Osteocyte (in vitro differentiated cells): ENCODE measurements around the gene AMBRA1. TPM values are rescaled to one million over a fixed set of nuclear protein-coding genes. Genes with fewer than 3 reads are reported as not detected.

Experiments used
- DNase-seq: peaks from one replicate; pipeline ENCODE4 v3.0.0; 2021; ENCODE audit warnings: mixed read lengths; ENCODE audit not compliant: unreplicated experiment; ENCODE audit errors: extremely low spot score
- H3K27ac Mint-ChIP-seq: one replicate; pipeline ENCODE4 v1.8.0; 2021; ENCODE audit warnings: mild to moderate bottlenecking, mixed read lengths; ENCODE audit not compliant: unreplicated experiment
- H3K27me3 Mint-ChIP-seq: one replicate; pipeline ENCODE4 v1.8.0; 2021; ENCODE audit warnings: mixed read lengths; ENCODE audit not compliant: unreplicated experiment
- H3K36me3 Mint-ChIP-seq: one replicate; pipeline ENCODE4 v1.8.0; 2021; ENCODE audit warnings: mixed read lengths; ENCODE audit not compliant: unreplicated experiment
- H3K4me1 Mint-ChIP-seq: one replicate; pipeline ENCODE4 v1.8.0; 2021; ENCODE audit warnings: mixed read lengths; ENCODE audit not compliant: unreplicated experiment
- H3K4me3 Mint-ChIP-seq: one replicate; pipeline ENCODE4 v1.8.0; 2021; ENCODE audit warnings: mild to moderate bottlenecking, moderate library complexity, mixed read lengths; ENCODE audit not compliant: unreplicated experiment
- H3K9me3 Mint-ChIP-seq: one replicate; pipeline ENCODE4 v1.8.0; 2021; ENCODE audit warnings: mixed read lengths; ENCODE audit not compliant: unreplicated experiment
- CTCF ChIP-seq: fragments of 200-600 bp; sonication (generic); IDR thresholded peaks from 2 replicates; pipeline ENCODE4 v1.5.0; 2021; ENCODE audit warnings: antibody characterized with exemption, mild to moderate bottlenecking, moderate library complexity
- long read RNA-seq: library from polyadenylated mRNA; unstranded; transcript quantifications from one replicate; pipeline ENCODE4 v2.0.0, GENCODE V29; 2021
- total RNA-seq: library from RNA; stranded (reverse); gene quantifications from 2 replicates; pipeline ENCODE4 v1.2.1, GENCODE V29; 2021

The AMBRA1 gene
- 32.1 and 37.7 TPM in 2 replicates for total RNA-seq
- long read RNA-seq, partial matches to known transcripts = 7 of 13 reads
- long read RNA-seq, other reads (novel, unspliced or antisense) = 6 of 13 reads

- no peak for TF ChIP-seq CTCF
- Mint-ChIP-seq H3K4me1 (peaks cover 38% of the 10 kb centered on the region), H3K9me3 (no peaks in the 10 kb centered on the region), H3K27me3 (no peaks in the 10 kb centered on the region), H3K27ac (peak within 1 kb of the TSS; percentile 98), H3K4me3 (peak within 1 kb of the TSS; percentile 98), H3K36me3 (peaks cover 7% of the 10 kb centered on the region)
- DNase-seq = peak; percentile 93
Observed at GRCh38 chr11:46593550-46594373, at the start of gene AMBRA1. AMBRA1 (minus strand) TSS chr11:46594023; CDS start chr11:46548380, 45,643 bp downstream.

- no peaks in the 10 kb centered on the region for H3K27me3 Mint-ChIP-seq
- H3K4me1 Mint-ChIP-seq = peaks cover 7% of the 10 kb centered on the region
- H3K9me3 Mint-ChIP-seq = no peaks in the 10 kb centered on the region
- no peak overlapping the region for H3K27ac Mint-ChIP-seq
- TF ChIP-seq CTCF = no peak
- H3K36me3 Mint-ChIP-seq = peaks cover 25% of the 10 kb centered on the region
- DNase-seq = no peak
- no peak overlapping the region for H3K4me3 Mint-ChIP-seq
Observed at GRCh38 chr11:46643531-46643930, 49.7 kb upstream of the AMBRA1 start.

GRCh38 chr11:46642627-46643335, 49.0 kb upstream of the AMBRA1 start:
- H3K4me1 Mint-ChIP-seq = peaks cover under 1% of the 10 kb centered on the region
- H3K27me3 Mint-ChIP-seq = no peaks in the 10 kb centered on the region
- H3K4me3 Mint-ChIP-seq = no peak overlapping the region
- H3K36me3 Mint-ChIP-seq = peaks cover 28% of the 10 kb centered on the region
- no peaks in the 10 kb centered on the region for H3K9me3 Mint-ChIP-seq
- TF ChIP-seq CTCF = no peak
- H3K27ac Mint-ChIP-seq = no peak overlapping the region
- DNase-seq = no peak

- Mint-ChIP-seq H3K36me3 (peaks cover 28% of the 10 kb centered on the region), H3K9me3 (no peaks in the 10 kb centered on the region), H3K27me3 (no peaks in the 10 kb centered on the region), H3K4me3 (no peak overlapping the region), H3K4me1 (no peaks in the 10 kb centered on the region), H3K27ac (no peak overlapping the region)
- no peak for TF ChIP-seq CTCF
- no peak for DNase-seq
Observed at GRCh38 chr11:46641639-46642038, 47.8 kb upstream of the AMBRA1 start.
